ENCODE measurements around the gene ANKRD26. TPM values are rescaled to one million over a fixed set of nuclear protein-coding genes. Genes with fewer than 3 reads are reported as not detected.
A peak's percentile ranks its signal among the peaks of the same experiment; 100 is the strongest.

The ANKRD26 gene
- total and polyA plus RNA-seq, 2 of the 13 experiments (the other 11 are each of a cell fraction or from before 2014, with no cell fraction given) = 1.5 to 9.6 TPM

DNA sequence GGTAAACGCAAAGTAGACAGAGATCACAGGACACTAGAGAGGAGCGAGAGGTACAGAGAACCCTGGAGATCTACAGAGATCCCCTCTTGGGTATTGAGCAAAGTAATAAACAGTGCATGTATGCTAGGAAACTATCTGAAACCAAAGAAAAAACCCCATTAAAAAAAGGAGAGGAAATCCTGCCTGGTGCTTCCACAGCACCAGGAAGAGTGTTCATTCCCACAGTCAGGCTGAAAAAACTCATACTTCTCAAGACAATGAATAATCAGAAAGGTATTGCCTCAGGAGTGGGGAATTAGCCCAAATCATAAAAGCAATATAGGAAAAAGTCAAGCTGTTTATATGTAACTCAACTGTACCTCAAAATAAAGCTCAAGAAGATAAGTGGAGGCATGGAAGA, 59.1 kb downstream of the ANKRD26 start:
- H4K20me1 ChIP-seq (ENCODE audit: insufficient read depth, low read length) = no peaks in the 10 kb centered on the region
- H3K4me3 ChIP-seq (replicated peaks in 1 of 3; ENCODE audit: insufficient read depth in 1 of 3, low read depth in 2 of 3, low read length in 3 of 3) = no peak overlapping the region
- WGBS (ENCODE audit: low lambda C conversion rate) = 100% methylated on average over 2 of the region's 2 CpGs
- no peaks in the 10 kb centered on the region for H3K9me3 ChIP-seq (ENCODE audit: low read length)
- FAIRE-seq (no peak), ATAC-seq (no peak), DNase-seq (ENCODE audit: low spot score) (no peak)
- CTCF ChIA-PET (ENCODE audit: low intra/inter-chr PET ratio, low total read pairs) = no interaction called here
- H2AFZ ChIP-seq (ENCODE audit: low read length) = no peak overlapping the region
- H3K27ac ChIP-seq (ENCODE audit: extremely low read length, insufficient read depth, low read length) = no peak overlapping the region
- TF ChIP-seq MAFG (CRISPR knock-in tag; IDR thresholded peaks at IDR 0.05) (no peak), ZMAT3 (CRISPR knock-in tag; conservative IDR thresholded peaks at IDR 0.05) (no peak)
- BruUV-seq (replicated peaks) = no TSS peak
- in situ Hi-C loops (cut with HindIII; ENCODE audit: extremely low pct_ligation_motif_present, low pct_unique_long_range_greater_than_20kb) = no loop called here
- POLR2A ChIA-PET = no interaction called here
- no peaks in the 10 kb centered on the region for H3K4me1 ChIP-seq (ENCODE audit: insufficient read depth, low read length)
- no peak overlapping the region for H3K9ac ChIP-seq (ENCODE audit: insufficient read depth, low read depth, low read length)
- no peak overlapping the region for H3K4me2 ChIP-seq (ENCODE audit: low read depth, low read length)
- no peaks in the 10 kb centered on the region for H3K79me2 ChIP-seq (ENCODE audit: insufficient read depth, low read length)
- peaks cover 2 to 26% of the 10 kb centered on the region in 2 experiments for H3K36me3 ChIP-seq (replicated peaks in 1 of 2; ENCODE audit: control insufficient read depth in 1 of 2, insufficient read depth in 2 of 2, low read length in 2 of 2)
- intact Hi-C loops (cut with micrococcal nuclease; ENCODE audit: unreplicated experiment) = no loop called here
- no peaks in the 10 kb centered on the region for H3K27me3 ChIP-seq (ENCODE audit: control insufficient read depth in 1 of 2, insufficient read depth in 2 of 2, low read length in 2 of 2)

DNA sequence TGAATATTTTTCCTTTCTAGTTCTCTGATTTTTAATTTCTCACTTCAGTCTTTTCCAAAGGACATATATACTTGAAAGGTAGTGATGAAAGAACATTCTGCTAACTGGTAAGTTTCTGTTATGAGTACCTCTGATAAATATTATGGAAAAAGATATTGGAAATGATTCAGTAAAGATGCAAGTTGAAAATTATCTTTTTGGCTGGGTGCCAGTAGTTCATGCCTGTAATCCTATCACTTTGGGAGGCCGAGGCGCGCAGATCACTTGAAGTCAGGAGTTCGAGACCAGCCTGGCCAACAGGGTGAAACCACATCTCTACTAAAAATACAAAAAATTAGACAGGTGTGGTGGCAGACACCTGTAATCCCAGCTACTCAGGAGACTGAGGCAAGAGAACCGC, 62.1 kb downstream of the ANKRD26 start:
- Histone ChIP-seq H3K4me2 (ENCODE audit: low read depth, low read length) (no peak overlapping the region), H3K9me3 (ENCODE audit: low read length) (no peaks in the 10 kb centered on the region), H3K27ac (ENCODE audit: extremely low read length, insufficient read depth, low read length) (no peak overlapping the region), H3K4me1 (ENCODE audit: insufficient read depth, low read length) (no peaks in the 10 kb centered on the region), H3K4me3 (replicated peaks in 1 of 3; ENCODE audit: insufficient read depth in 1 of 3, low read depth in 2 of 3, low read length in 3 of 3) (no peak overlapping the region), H3K9ac (ENCODE audit: insufficient read depth, low read depth, low read length) (no peak overlapping the region), H3K79me2 (ENCODE audit: insufficient read depth, low read length) (no peaks in the 10 kb centered on the region), H4K20me1 (ENCODE audit: insufficient read depth, low read length) (no peaks in the 10 kb centered on the region), H2AFZ (ENCODE audit: low read length) (no peak overlapping the region), H3K27me3 (ENCODE audit: control insufficient read depth in 1 of 2, insufficient read depth in 2 of 2, low read length in 2 of 2) (no peaks in the 10 kb centered on the region), H3K36me3 (replicated peaks in 1 of 2; ENCODE audit: control insufficient read depth in 1 of 2, insufficient read depth in 2 of 2, low read length in 2 of 2) (peaks cover 3 to 36% of the 10 kb centered on the region in 2 experiments)
- over 99% methylated on average over 5 of the region's 5 CpGs for WGBS (ENCODE audit: low lambda C conversion rate)
- POLR2A ChIA-PET = no interaction called here
- DNase-seq (ENCODE audit: low spot score) = no peak
- in situ Hi-C loops (cut with HindIII; ENCODE audit: extremely low pct_ligation_motif_present, low pct_unique_long_range_greater_than_20kb) = no loop called here
- CTCF ChIA-PET (ENCODE audit: low intra/inter-chr PET ratio, low total read pairs) = no interaction called here
- TF ChIP-seq LCORL (IDR thresholded peaks at IDR 0.05) (peak; percentile 39; the same call in 1 of the 2 replicates), LCORL (CRISPR knock-in tag; IDR thresholded peaks at IDR 0.05) (no peak), ZNF383 (CRISPR knock-in tag; IDR thresholded peaks at IDR 0.05; ENCODE audit: borderline replicate concordance) (no peak)
- TF ChIP-seq, protein P1, sequence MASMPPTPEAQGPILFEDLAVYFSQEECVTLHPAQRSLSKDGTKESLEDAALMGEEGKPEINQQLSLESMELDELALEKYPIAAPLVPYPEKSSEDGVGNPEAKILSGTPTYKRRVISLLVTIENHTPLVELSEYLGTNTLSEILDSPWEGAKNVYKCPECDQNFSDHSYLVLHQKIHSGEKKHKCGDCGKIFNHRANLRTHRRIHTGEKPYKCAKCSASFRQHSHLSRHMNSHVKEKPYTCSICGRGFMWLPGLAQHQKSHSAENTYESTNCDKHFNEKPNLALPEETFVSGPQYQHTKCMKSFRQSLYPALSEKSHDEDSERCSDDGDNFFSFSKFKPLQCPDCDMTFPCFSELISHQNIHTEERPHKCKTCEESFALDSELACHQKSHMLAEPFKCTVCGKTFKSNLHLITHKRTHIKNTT (CRISPR knock-in tag; IDR thresholded peaks at IDR 0.05) = no peak
- FAIRE-seq = no peak
- intact Hi-C loops (cut with micrococcal nuclease; ENCODE audit: unreplicated experiment) = no loop called here
- no peak for ATAC-seq
- BruUV-seq (replicated peaks) = no TSS peak
